IMR-90 (cell line): ENCODE measurements around the gene FOXC1.

Experiments used
- CTCF ChIP-seq: conservative IDR thresholded peaks from 2 replicates; pipeline ENCODE4 v1.5.1; 2012; ENCODE audit warnings: mild to moderate bottlenecking, low read depth, low read length, improper control_type of control experiment
- FOS ChIP-seq: fragments of 150-350 bp; IDR thresholded peaks from 2 replicates; pipeline ENCODE4 v1.6.1; 2016; ENCODE audit warnings: low read depth, low read length
- MAFK ChIP-seq: IDR thresholded peaks from 2 replicates; pipeline ENCODE4 v1.6.1; 2012; ENCODE audit warnings: low read depth, low read length, improper control_type of control experiment
- RCOR1 ChIP-seq: IDR thresholded peaks from 2 replicates; pipeline ENCODE4 v1.6.1; 2012; ENCODE audit warnings: mild to moderate bottlenecking, low read length, improper control_type of control experiment; ENCODE audit not compliant: insufficient replicate concordance
- RFX5 ChIP-seq: IDR thresholded peaks from 2 replicates; pipeline ENCODE4 v1.8.0; 2012; ENCODE audit warnings: low read depth, mild to moderate bottlenecking, low read length, moderate library complexity
- SMC3 ChIP-seq: fragments of 150-350 bp; IDR thresholded peaks from 2 replicates; pipeline ENCODE4 v1.6.1; 2016; ENCODE audit warnings: low read depth, mild to moderate bottlenecking, antibody characterized with exemption, low read length, moderate library complexity

- TF ChIP-seq CTCF (no peak), SMC3 (no peak), FOS (no peak), RCOR1 (no peak), MAFK (no peak), RFX5 (no peak)
Measured at GRCh38 chr6:1624851-1625781, 15.4 kb downstream of the FOXC1 start.
